Measurements from ENCODE around the gene MIDN. TPM values are rescaled to one million over a fixed set of nuclear protein-coding genes. Genes with fewer than 3 reads are reported as not detected.

Gene MIDN
- total and polyA plus RNA-seq, 2 experiments from 2014 or later: 4.0 to 9.4 TPM

GRCh38 chr19:1237027-1237659, 11.2 kb upstream of the MIDN start:
- TF ChIP-seq EZH2 (IDR thresholded peaks at IDR 0.05; ENCODE audit: insufficient read depth, poor library complexity, severe bottlenecking) (no peak), EZH2phosphoT487 (IDR thresholded peaks at IDR 0.05; ENCODE audit: insufficient read depth, low read depth) (no peak)
- DNase-seq: peak; percentile 62
- peak overlapping the region; percentile 74 for H3K4me2 ChIP-seq (ENCODE audit: unreplicated experiment)
- H3K9ac ChIP-seq: peak overlapping the region; percentile 76
- in situ Hi-C loops (cut with MboI): no loop called here
- H3F3A ChIP-seq (ENCODE audit: insufficient read depth): peaks cover 21% of the 10 kb centered on the region
- peaks cover 9% of the 10 kb centered on the region for H3K79me2 ChIP-seq (ENCODE audit: insufficient read depth)
- H3K36me3 ChIP-seq (ENCODE audit: low read depth): no peaks in the 10 kb centered on the region
- H3K9me3 ChIP-seq (ENCODE audit: low read depth): no peaks in the 10 kb centered on the region
- WGBS, 2 experiments (ENCODE audit: low coverage in 1 of 2, low lambda C conversion rate in 2 of 2, missing lambda C conversion rate in 2 of 2): 1% methylated on average over 18 to 56 of the region's 60 CpGs
- peaks cover 13% of the 10 kb centered on the region for H3K4me1 ChIP-seq (ENCODE audit: insufficient read depth)
- H3K9me2 ChIP-seq (ENCODE audit: insufficient read depth): no peaks in the 10 kb centered on the region
- peak overlapping the region; percentile 78 for H3K4me3 ChIP-seq
- H3K27ac ChIP-seq: no peak overlapping the region
- H2AFZ ChIP-seq: peak overlapping the region; percentile 70
- H3K27me3 ChIP-seq (replicated peaks; ENCODE audit: insufficient read depth): no peaks in the 10 kb centered on the region
- no peaks in the 10 kb centered on the region for H4K20me1 ChIP-seq (ENCODE audit: insufficient read depth)

- no peaks in the 10 kb centered on the region for H3K9me2 ChIP-seq (ENCODE audit: insufficient read depth)
- H3K79me2 ChIP-seq (ENCODE audit: insufficient read depth): peaks cover 16% of the 10 kb centered on the region
- peak within 1 kb of the TSS; percentile 70 for H2AFZ ChIP-seq
- H3K27ac ChIP-seq: no peak within 1 kb of the TSS
- peak; percentile 71 for DNase-seq
- peak within 1 kb of the TSS; percentile 76 for H3K9ac ChIP-seq
- no peaks in the 10 kb centered on the region for H4K20me1 ChIP-seq (ENCODE audit: insufficient read depth)
- TF ChIP-seq EZH2 (IDR thresholded peaks at IDR 0.05; ENCODE audit: insufficient read depth, poor library complexity, severe bottlenecking) (no peak), EZH2phosphoT487 (IDR thresholded peaks at IDR 0.05; ENCODE audit: insufficient read depth, low read depth) (no peak)
- in situ Hi-C loops (cut with MboI): no loop called here
- H3K36me3 ChIP-seq (ENCODE audit: low read depth): no peaks in the 10 kb centered on the region
- H3K4me3 ChIP-seq: peak within 1 kb of the TSS; percentile 78
- peaks cover 17% of the 10 kb centered on the region for H3F3A ChIP-seq (ENCODE audit: insufficient read depth)
- H3K4me2 ChIP-seq (ENCODE audit: unreplicated experiment): peak within 1 kb of the TSS; percentile 74
- 0 to 1% methylated on average over 11 to 28 of the region's 87 CpGs for WGBS, 2 experiments (ENCODE audit: low coverage in 1 of 2, low lambda C conversion rate in 2 of 2, missing lambda C conversion rate in 2 of 2)
- H3K4me1 ChIP-seq (ENCODE audit: insufficient read depth): peaks cover 17% of the 10 kb centered on the region
- no peaks in the 10 kb centered on the region for H3K27me3 ChIP-seq (replicated peaks; ENCODE audit: insufficient read depth)
- no peaks in the 10 kb centered on the region for H3K9me3 ChIP-seq (ENCODE audit: low read depth)
These were observed 10.5 kb upstream of the MIDN start, which contains the start of gene CBARP for GRCh38 chr19:1237754-1238368. CBARP (minus strand) TSS chr19:1238005; CDS start chr19:1236100, 1,905 bp downstream.

GRCh38 chr19:1238369-1239303, 9.7 kb upstream of the MIDN start:
- peaks cover 23% of the 10 kb centered on the region for H3F3A ChIP-seq (ENCODE audit: insufficient read depth)
- H3K27ac ChIP-seq: no peak overlapping the region
- H3K4me1 ChIP-seq (ENCODE audit: insufficient read depth): peaks cover 23% of the 10 kb centered on the region

GRCh38 chr19:1239420-1239795, 9.0 kb upstream of the MIDN start:
- no peaks in the 10 kb centered on the region for H4K20me1 ChIP-seq (ENCODE audit: insufficient read depth)
- no peak for DNase-seq
- peaks cover 28% of the 10 kb centered on the region for H3K4me1 ChIP-seq (ENCODE audit: insufficient read depth)
- no peak for TF ChIP-seq EZH2 (IDR thresholded peaks at IDR 0.05; ENCODE audit: insufficient read depth, poor library complexity, severe bottlenecking)
- TF ChIP-seq EZH2phosphoT487 (IDR thresholded peaks at IDR 0.05; ENCODE audit: insufficient read depth, low read depth): no peak
- WGBS, 2 experiments (ENCODE audit: low coverage in 1 of 2, low lambda C conversion rate in 2 of 2, missing lambda C conversion rate in 2 of 2): 93% methylated on average over 11 of the region's 11 CpGs
- no peaks in the 10 kb centered on the region for H3K9me2 ChIP-seq (ENCODE audit: insufficient read depth)
- peak overlapping the region; percentile 42; the same call in 1 of the 2 replicates for H3K27ac ChIP-seq
- no peak overlapping the region for H3K4me2 ChIP-seq (ENCODE audit: unreplicated experiment)
- peaks cover 27% of the 10 kb centered on the region for H3F3A ChIP-seq (ENCODE audit: insufficient read depth)
- H3K36me3 ChIP-seq (ENCODE audit: low read depth): no peaks in the 10 kb centered on the region
- peak overlapping the region; percentile 66; the same call in 1 of the 2 replicates for H3K9ac ChIP-seq
- H3K4me3 ChIP-seq: no peak overlapping the region; the same call in 1 of the 2 replicates
- no peaks in the 10 kb centered on the region for H3K9me3 ChIP-seq (ENCODE audit: low read depth)
- H3K27me3 ChIP-seq (replicated peaks; ENCODE audit: insufficient read depth): no peaks in the 10 kb centered on the region
- H3K79me2 ChIP-seq (ENCODE audit: insufficient read depth): peaks cover 31% of the 10 kb centered on the region
- no peak overlapping the region for H2AFZ ChIP-seq
- in situ Hi-C loops (cut with MboI): no loop called here

More at GRCh38 chr19:1238369-1239303, 9.7 kb upstream of the MIDN start:
- DNase-seq: no peak
- Histone ChIP-seq H3K4me2 (ENCODE audit: unreplicated experiment) (no peak overlapping the region), H3K4me3 (no peak overlapping the region), H2AFZ (no peak overlapping the region), H3K79me2 (ENCODE audit: insufficient read depth) (peaks cover 24% of the 10 kb centered on the region), H4K20me1 (ENCODE audit: insufficient read depth) (no peaks in the 10 kb centered on the region), H3K9me2 (ENCODE audit: insufficient read depth) (no peaks in the 10 kb centered on the region), H3K9me3 (ENCODE audit: low read depth) (no peaks in the 10 kb centered on the region), H3K27me3 (replicated peaks; ENCODE audit: insufficient read depth) (no peaks in the 10 kb centered on the region), H3K9ac (peak overlapping the region; percentile 37; the same call in 1 of the 2 replicates), H3K36me3 (ENCODE audit: low read depth) (no peaks in the 10 kb centered on the region)
- WGBS, 2 experiments (ENCODE audit: low coverage in 1 of 2, low lambda C conversion rate in 2 of 2, missing lambda C conversion rate in 2 of 2): 69 to 71% methylated on average over 28 to 34 of the region's 34 CpGs
- in situ Hi-C loops (cut with MboI): no loop called here
- TF ChIP-seq EZH2phosphoT487 (IDR thresholded peaks at IDR 0.05; ENCODE audit: insufficient read depth, low read depth): no peak
- no peak for TF ChIP-seq EZH2 (IDR thresholded peaks at IDR 0.05; ENCODE audit: insufficient read depth, poor library complexity, severe bottlenecking)

Data from GM23248 (cell line).